ENCODE measurements around the gene STK32B. TPM values are rescaled to one million over a fixed set of nuclear protein-coding genes. Genes with fewer than 3 reads are reported as not detected.

STK32B gene
- total RNA-seq, 1 experiment from 2014 or later: 15.1 TPM

DNA sequence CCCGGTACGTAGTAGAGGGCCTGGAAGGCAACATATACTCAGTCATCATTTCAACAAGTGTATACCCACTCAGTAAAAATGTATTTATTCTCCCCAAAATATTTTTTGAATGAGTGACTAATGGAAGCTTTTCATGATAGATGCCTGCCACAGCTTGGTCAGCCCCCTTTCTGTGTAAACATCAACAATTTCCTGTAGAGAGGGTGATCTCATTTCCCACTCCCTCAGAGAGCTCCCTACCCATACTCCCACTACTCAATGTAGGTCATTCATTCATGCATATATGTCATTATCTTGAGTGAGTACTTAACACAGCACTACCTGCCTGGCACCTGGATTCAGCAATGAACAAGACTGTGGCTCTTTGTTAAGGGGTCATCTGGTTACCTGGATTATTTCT, 81.9 kb downstream of the STK32B start:
- no TSS peak for BruUV-seq (replicated peaks)
- H3K4me3 ChIP-seq (ENCODE audit: low read depth, low read length, poor library complexity, severe bottlenecking): no peak overlapping the region
- H3K27ac ChIP-seq (ENCODE audit: low read depth, low read length, poor library complexity, severe bottlenecking): no peak overlapping the region
- H3K9me3 ChIP-seq (ENCODE audit: low read depth, low read length, poor library complexity, severe bottlenecking): no peaks in the 10 kb centered on the region
- POLR2A ChIA-PET (ENCODE audit: low non-redundant PET): no interaction called here
- TF ChIP-seq EZH2 (IDR thresholded peaks at IDR 0.05; ENCODE audit: borderline replicate concordance, low read depth, low read length, poor library complexity, severe bottlenecking): no peak
- TF ChIP-seq, protein P1, sequence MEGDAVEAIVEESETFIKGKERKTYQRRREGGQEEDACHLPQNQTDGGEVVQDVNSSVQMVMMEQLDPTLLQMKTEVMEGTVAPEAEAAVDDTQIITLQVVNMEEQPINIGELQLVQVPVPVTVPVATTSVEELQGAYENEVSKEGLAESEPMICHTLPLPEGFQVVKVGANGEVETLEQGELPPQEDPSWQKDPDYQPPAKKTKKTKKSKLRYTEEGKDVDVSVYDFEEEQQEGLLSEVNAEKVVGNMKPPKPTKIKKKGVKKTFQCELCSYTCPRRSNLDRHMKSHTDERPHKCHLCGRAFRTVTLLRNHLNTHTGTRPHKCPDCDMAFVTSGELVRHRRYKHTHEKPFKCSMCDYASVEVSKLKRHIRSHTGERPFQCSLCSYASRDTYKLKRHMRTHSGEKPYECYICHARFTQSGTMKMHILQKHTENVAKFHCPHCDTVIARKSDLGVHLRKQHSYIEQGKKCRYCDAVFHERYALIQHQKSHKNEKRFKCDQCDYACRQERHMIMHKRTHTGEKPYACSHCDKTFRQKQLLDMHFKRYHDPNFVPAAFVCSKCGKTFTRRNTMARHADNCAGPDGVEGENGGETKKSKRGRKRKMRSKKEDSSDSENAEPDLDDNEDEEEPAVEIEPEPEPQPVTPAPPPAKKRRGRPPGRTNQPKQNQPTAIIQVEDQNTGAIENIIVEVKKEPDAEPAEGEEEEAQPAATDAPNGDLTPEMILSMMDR (conservative IDR thresholded peaks at IDR 0.05; ENCODE audit: low read depth, low read length): no peak
- H3K4me1 ChIP-seq (ENCODE audit: insufficient read depth, low read length, poor library complexity, severe bottlenecking): no peaks in the 10 kb centered on the region
- no peaks in the 10 kb centered on the region for H3K36me3 ChIP-seq (ENCODE audit: insufficient read depth, low read length, poor library complexity, severe bottlenecking)
- DNase-seq (ENCODE audit: low spot score): no peak
- CTCF ChIA-PET: no interaction called here
- no peaks in the 10 kb centered on the region for H3K27me3 ChIP-seq (replicated peaks; ENCODE audit: insufficient read depth, low read depth, low read length, poor library complexity)
- intact Hi-C loops (cut with micrococcal nuclease; ENCODE audit: unreplicated experiment): no loop called here

DNA sequence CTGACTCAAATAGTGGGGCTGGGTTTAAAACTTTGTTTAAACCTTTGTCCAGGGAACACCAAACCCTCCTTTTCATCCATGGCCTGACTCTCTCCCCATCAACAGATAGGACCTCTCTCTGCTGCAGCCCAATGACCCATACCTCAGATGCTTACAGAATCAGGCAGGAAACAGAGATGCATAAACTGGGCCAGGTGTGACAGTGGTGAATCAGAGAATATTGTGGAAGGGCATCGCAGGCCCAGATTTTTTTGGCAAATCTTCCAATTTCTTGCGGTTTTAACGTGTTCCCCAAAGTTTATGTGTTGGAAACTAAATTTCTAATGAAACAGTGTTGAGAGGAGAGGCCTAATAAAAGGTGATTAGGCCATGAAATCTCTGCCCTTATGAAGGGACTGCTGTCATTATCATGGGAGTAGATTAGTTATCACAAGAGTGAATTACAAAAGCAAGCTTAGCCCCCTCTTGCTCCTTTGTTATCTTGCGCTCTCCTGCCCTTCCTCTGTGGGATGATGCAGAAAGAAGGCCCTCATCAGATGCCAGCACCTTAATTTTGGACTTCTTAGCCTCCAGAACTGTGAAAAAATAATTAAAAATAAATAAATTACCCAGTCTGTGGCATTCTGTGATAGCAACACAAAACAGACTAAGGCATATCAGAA, 82.8 kb downstream of the STK32B start:
- no peaks in the 10 kb centered on the region for H3K27me3 ChIP-seq (replicated peaks; ENCODE audit: insufficient read depth, low read depth, low read length, poor library complexity)
- no TSS peak for BruUV-seq (replicated peaks)
- intact Hi-C loops (cut with micrococcal nuclease; ENCODE audit: unreplicated experiment): no loop called here

DNA sequence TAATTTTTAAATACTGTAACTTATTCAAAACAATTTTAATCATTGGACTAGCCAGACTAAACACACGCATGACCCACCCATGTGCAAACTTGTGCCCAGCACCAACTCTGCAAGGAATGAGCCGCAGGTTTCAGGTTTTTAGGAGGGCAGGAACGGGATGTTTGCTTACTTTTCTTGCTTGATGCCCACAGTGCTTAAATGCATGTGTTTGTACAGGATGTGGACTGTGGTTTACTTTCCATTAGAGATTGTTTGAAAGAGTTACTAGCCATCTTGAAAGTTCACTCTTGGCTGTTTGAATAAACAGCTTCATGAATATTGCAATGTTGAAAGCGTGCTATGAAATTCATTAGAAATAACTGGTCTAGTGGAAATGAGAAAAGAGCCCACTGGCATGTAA, 83.3 kb downstream of the STK32B start:
- Histone ChIP-seq H3K27me3 (replicated peaks; ENCODE audit: insufficient read depth, low read depth, low read length, poor library complexity) (no peaks in the 10 kb centered on the region), H3K4me3 (ENCODE audit: low read depth, low read length, poor library complexity, severe bottlenecking) (no peak overlapping the region), H3K4me1 (ENCODE audit: insufficient read depth, low read length, poor library complexity, severe bottlenecking) (no peaks in the 10 kb centered on the region), H3K36me3 (ENCODE audit: insufficient read depth, low read length, poor library complexity, severe bottlenecking) (no peaks in the 10 kb centered on the region), H3K27ac (ENCODE audit: low read depth, low read length, poor library complexity, severe bottlenecking) (no peak overlapping the region), H3K9me3 (ENCODE audit: low read depth, low read length, poor library complexity, severe bottlenecking) (no peaks in the 10 kb centered on the region)
- no peak for DNase-seq (ENCODE audit: low spot score)
- CTCF ChIA-PET: no interaction called here
- POLR2A ChIA-PET (ENCODE audit: low non-redundant PET): no interaction called here
- no peak for TF ChIP-seq EZH2 (IDR thresholded peaks at IDR 0.05; ENCODE audit: borderline replicate concordance, low read depth, low read length, poor library complexity, severe bottlenecking)
- TF ChIP-seq, protein P1 (conservative IDR thresholded peaks at IDR 0.05; ENCODE audit: low read depth, low read length): no peak
- intact Hi-C loops (cut with micrococcal nuclease; ENCODE audit: unreplicated experiment): no loop called here
- no TSS peak for BruUV-seq (replicated peaks)

More for the DNA sequence above, 82.8 kb downstream of the STK32B start:
- no peak overlapping the region for H3K4me3 ChIP-seq (ENCODE audit: low read depth, low read length, poor library complexity, severe bottlenecking)
- H3K9me3 ChIP-seq (ENCODE audit: low read depth, low read length, poor library complexity, severe bottlenecking): no peaks in the 10 kb centered on the region
- CTCF ChIA-PET: no interaction called here
- H3K36me3 ChIP-seq (ENCODE audit: insufficient read depth, low read length, poor library complexity, severe bottlenecking): no peaks in the 10 kb centered on the region
- no peak for DNase-seq (ENCODE audit: low spot score)
- no peak for TF ChIP-seq EZH2 (IDR thresholded peaks at IDR 0.05; ENCODE audit: borderline replicate concordance, low read depth, low read length, poor library complexity, severe bottlenecking)
- TF ChIP-seq, protein P1 (conservative IDR thresholded peaks at IDR 0.05; ENCODE audit: low read depth, low read length): no peak
- POLR2A ChIA-PET (ENCODE audit: low non-redundant PET): no interaction called here
- H3K4me1 ChIP-seq (ENCODE audit: insufficient read depth, low read length, poor library complexity, severe bottlenecking): no peaks in the 10 kb centered on the region
- no peak overlapping the region for H3K27ac ChIP-seq (ENCODE audit: low read depth, low read length, poor library complexity, severe bottlenecking)

Data from A673 (cell line).